Neural cell (in vitro differentiated cells): ENCODE measurements around the gene STX16.

ENCODE experiments used
- CTCF ChIP-seq: fragments of 450-650 bp; IDR thresholded peaks from 2 replicates; pipeline ENCODE4 v1.5.1; 2014; ENCODE audit warnings: antibody characterized with exemption, mild to moderate bottlenecking, moderate library complexity; ENCODE audit not compliant: poor library complexity, severe bottlenecking
- EZH2 ChIP-seq: fragments of 200-600, 300-800 bp; shearing (Covaris generic), sonication (generic); IDR thresholded peaks from 2 replicates; pipeline ENCODE4 v1.6.1; 2014; ENCODE audit warnings: antibody characterized with exemption, low read length, borderline replicate concordance, mild to moderate bottlenecking; ENCODE audit not compliant: insufficient read depth, poor library complexity, severe bottlenecking
- RAD21 ChIP-seq: fragments of 450-650 bp; conservative IDR thresholded peaks from 2 replicates; pipeline ENCODE4 v1.6.1; 2014; ENCODE audit warnings: antibody characterized with exemption, mild to moderate bottlenecking, moderate library complexity
- REST ChIP-seq: IDR thresholded peaks from 2 replicates; pipeline ENCODE4 v1.6.1; 2012; ENCODE audit warnings: borderline replicate concordance

- TF ChIP-seq CTCF (no peak), RAD21 (no peak), REST (no peak), EZH2 (no peak)
These were observed 27.7 kb downstream of the STX16 start for GRCh38 chr20:58678806-58679205.
